Mononuclear cell (primary cell): ENCODE measurements around the gene BARX2. TPM values are rescaled to one million over a fixed set of nuclear protein-coding genes. Genes with fewer than 3 reads are reported as not detected.
"Not testable (repeated sequence)": the region's sequence is repeated elsewhere in the genome, so short reads cannot be mapped to it uniquely, and the experiment has no call there.

Experiments used
- H3K27me3 ChIP-seq: 2 replicates; pipeline ENCODE4 v1.6.0; 2011; ENCODE audit warnings: low read length, control low read depth; ENCODE audit not compliant: insufficient read depth
- H3K4me1 ChIP-seq: 2 replicates; pipeline ENCODE4 v1.5.1; 2011; ENCODE audit warnings: mild to moderate bottlenecking, low read length, control low read depth; ENCODE audit not compliant: insufficient read depth
- H3K4me3 ChIP-seq: 2 replicates; pipeline ENCODE4 v1.5.1; 2011; ENCODE audit warnings: mild to moderate bottlenecking, low read length, moderate library complexity
- H3K9me3 ChIP-seq: 2 replicates; pipeline ENCODE4 v1.5.1; 2011; ENCODE audit warnings: low read depth, mild to moderate bottlenecking, control low read depth, low read length
- total RNA-seq: library from RNA; depleted of rRNA; stranded (reverse); fragments of >200 nt; gene quantifications from one replicate; pipeline ENCODE4 v1.2.3, GENCODE V29; 2012

The BARX2 gene
- not detected for total RNA-seq

- H3K9me3 ChIP-seq: no peaks in the 10 kb centered on the region
- no peak within 1 kb of the TSS for H3K4me3 ChIP-seq
- peaks cover 86% of the 10 kb centered on the region for H3K27me3 ChIP-seq
- H3K4me1 ChIP-seq: peaks cover 23% of the 10 kb centered on the region
Measured at GRCh38 chr11:129375751-129376657, at the start of gene BARX2. Gene BARX2, plus strand, starts transcription at chr11:129375848. Its CDS starts 188 bp downstream, at chr11:129376036.

GRCh38 chr11:129326921-129327320, 48.7 kb upstream of the BARX2 start:
- Histone ChIP-seq H3K4me1 (peaks cover 23% of the 10 kb centered on the region), H3K9me3 (no peaks in the 10 kb centered on the region), H3K27me3 (no peaks in the 10 kb centered on the region), H3K4me3 (no peak overlapping the region)

- not testable (repeated sequence) for H3K4me3 ChIP-seq, H3K9me3 ChIP-seq, H3K27me3 ChIP-seq
- H3K4me1 ChIP-seq: peaks cover 23% of the 10 kb centered on the region
Measured at GRCh38 chr11:129327708-129328107, 47.9 kb upstream of the BARX2 start.

- Histone ChIP-seq H3K4me1 (peaks cover 17% of the 10 kb centered on the region), H3K4me3 (no peak overlapping the region), H3K9me3 (no peaks in the 10 kb centered on the region), H3K27me3 (no peaks in the 10 kb centered on the region)
Measured at GRCh38 chr11:129328756-129329155, 46.9 kb upstream of the BARX2 start.

GRCh38 chr11:129331217-129331616, 44.4 kb upstream of the BARX2 start:
- Histone ChIP-seq H3K4me1 (peaks cover 4% of the 10 kb centered on the region), H3K9me3 (no peaks in the 10 kb centered on the region), H3K4me3 (no peak overlapping the region)

GRCh38 chr11:129331871-129332274, 43.8 kb upstream of the BARX2 start:
- no peaks in the 10 kb centered on the region for H3K9me3 ChIP-seq
- no peak overlapping the region for H3K4me3 ChIP-seq
- no peaks in the 10 kb centered on the region for H3K27me3 ChIP-seq
- peaks cover 4% of the 10 kb centered on the region for H3K4me1 ChIP-seq

More at GRCh38 chr11:129331217-129331616, 44.4 kb upstream of the BARX2 start:
- no peaks in the 10 kb centered on the region for H3K27me3 ChIP-seq

- Histone ChIP-seq H3K4me1 (no peaks in the 10 kb centered on the region), H3K9me3 (no peaks in the 10 kb centered on the region), H3K4me3 (no peak overlapping the region), H3K27me3 (no peaks in the 10 kb centered on the region)
Measured at GRCh38 chr11:129333873-129334272, 41.8 kb upstream of the BARX2 start.

- H3K27me3 ChIP-seq: not testable (repeated sequence)
Measured at GRCh38 chr11:129344301-129344940, 31.2 kb upstream of the BARX2 start.

GRCh38 chr11:129346916-129347315, 28.7 kb upstream of the BARX2 start:
- peaks cover 2% of the 10 kb centered on the region for H3K27me3 ChIP-seq
- H3K4me3 ChIP-seq: no peak overlapping the region
- no peaks in the 10 kb centered on the region for H3K9me3 ChIP-seq
- no peaks in the 10 kb centered on the region for H3K4me1 ChIP-seq

More at GRCh38 chr11:129344301-129344940, 31.2 kb upstream of the BARX2 start:
- H3K4me1 ChIP-seq, H3K4me3 ChIP-seq, H3K9me3 ChIP-seq: not testable (repeated sequence)

- Histone ChIP-seq H3K9me3 (no peaks in the 10 kb centered on the region), H3K4me3 (no peak overlapping the region), H3K4me1 (no peaks in the 10 kb centered on the region), H3K27me3 (peaks cover 3% of the 10 kb centered on the region)
Measured at GRCh38 chr11:129348813-129349212, 26.8 kb upstream of the BARX2 start.

- no peak overlapping the region for H3K4me3 ChIP-seq
- H3K27me3 ChIP-seq: peaks cover 3% of the 10 kb centered on the region
- no peaks in the 10 kb centered on the region for H3K9me3 ChIP-seq
- no peaks in the 10 kb centered on the region for H3K4me1 ChIP-seq
Measured at GRCh38 chr11:129352676-129353075, 23.0 kb upstream of the BARX2 start.

- no peaks in the 10 kb centered on the region for H3K9me3 ChIP-seq
- no peaks in the 10 kb centered on the region for H3K4me1 ChIP-seq
- peaks cover 7% of the 10 kb centered on the region for H3K27me3 ChIP-seq
- H3K4me3 ChIP-seq: no peak overlapping the region
Measured at GRCh38 chr11:129354691-129355090, 21.0 kb upstream of the BARX2 start.

GRCh38 chr11:129359748-129360147, 15.9 kb upstream of the BARX2 start:
- Histone ChIP-seq H3K4me3 (no peak overlapping the region), H3K9me3 (no peaks in the 10 kb centered on the region), H3K27me3 (peaks cover 46% of the 10 kb centered on the region), H3K4me1 (no peaks in the 10 kb centered on the region)

GRCh38 chr11:129364143-129364654, 11.4 kb upstream of the BARX2 start:
- H3K4me1 ChIP-seq: no peaks in the 10 kb centered on the region
- no peak overlapping the region for H3K4me3 ChIP-seq
- H3K9me3 ChIP-seq: no peaks in the 10 kb centered on the region
- H3K27me3 ChIP-seq: peaks cover 88% of the 10 kb centered on the region

- H3K9me3 ChIP-seq: no peaks in the 10 kb centered on the region
- H3K4me1 ChIP-seq: no peaks in the 10 kb centered on the region
- peaks cover 90% of the 10 kb centered on the region for H3K27me3 ChIP-seq
- no peak overlapping the region for H3K4me3 ChIP-seq
Measured at GRCh38 chr11:129365816-129366215, 9.8 kb upstream of the BARX2 start.
